Gastroesophageal sphincter (tissue), 4 donors: ENCODE measurements around the gene MRPL48. TPM values are rescaled to one million over a fixed set of nuclear protein-coding genes. Genes with fewer than 3 reads are reported as not detected.

Source experiments
- ATAC-seq: fragments of 150-250 bp; one replicate; pipeline ENCODE4 v1.9.1; 2016; ENCODE audit warnings: mild to moderate bottlenecking, moderate library complexity
- H3K27ac ChIP-seq, 4 donors: fragments of 200-600 bp; sonication (generic) in 3 of 4; 1 replicate in 3 of 4; 2 replicates in 1 of 4; pipeline ENCODE4 v1.5.1; 2016 to 2019
- H3K27me3 ChIP-seq: fragments of 200-600 bp; sonication (generic); one replicate; pipeline ENCODE4 v1.5.1; 2019
- H3K36me3 ChIP-seq, 2 donors: fragments of 200-600 bp; sonication (generic); one replicate each; pipeline ENCODE4 v1.5.1; 2019; ENCODE audit warnings: control low read depth in 1 of 2
- H3K4me1 ChIP-seq, 3 donors: fragments of 200-600 bp; sonication (generic); 1 replicate in 2 of 3; 2 replicates in 1 of 3; pipeline ENCODE4 v1.5.1; 2016 to 2019; ENCODE audit warnings: control low read depth in 2 of 3
- H3K4me3 ChIP-seq, 2 donors: fragments of 200-600 bp; sonication (generic); one replicate each; pipeline ENCODE4 v1.5.1; 2019; ENCODE audit warnings: mild to moderate bottlenecking in 1 of 2, moderate library complexity in 1 of 2
- H3K9me3 ChIP-seq, 3 donors: fragments of 200-600 bp; sonication (generic); one replicate each; pipeline ENCODE4 v1.5.1; 2017 to 2019; ENCODE audit warnings: control low read depth in 2 of 3
- EP300 ChIP-seq: sonication (generic); formaldehyde crosslinking; IDR thresholded peaks from one replicate; pipeline ENCODE4 v1.6.1; 2017; ENCODE audit warnings: antibody characterized with exemption, mild to moderate bottlenecking
- POLR2A ChIP-seq, 2 donors: fragments of 450-650 bp; IDR thresholded peaks; one replicate each; pipeline ENCODE4 v1.6.1; 2017; ENCODE audit warnings: antibody characterized with exemption in 2 of 2, mild to moderate bottlenecking in 2 of 2, moderate library complexity in 1 of 2
- POLR2AphosphoS5 ChIP-seq: sonication (generic); formaldehyde crosslinking; IDR thresholded peaks from one replicate; pipeline ENCODE4 v1.6.1; 2017; ENCODE audit warnings: antibody characterized with exemption
- WGBS, 2 donors: methylation state at CpG; one replicate each; pipeline ENCODE4 v1.1.5; 2018; ENCODE audit warnings: low coverage in 1 of 2; 5-methylcytosine and 5-hydroxymethylcytosine counted together
- total RNA-seq, 4 donors: library from RNA; depleted of rRNA; stranded (reverse); fragments of >200 nt; gene quantifications; one replicate each; pipeline ENCODE4 v1.1.0, GENCODE V29; 2016
- TF ChIP-seq, protein P1 (sequence below), 4 experiments: fragments of 200-600 bp in 2 of 4; fragments of 450-650 bp in 2 of 4; sonication (generic) in 1 of 4; IDR thresholded peaks; one replicate each; pipeline ENCODE4 v1.5.1; 2017 to 2019; ENCODE audit warnings: antibody characterized with exemption in 4 of 4, mild to moderate bottlenecking in 2 of 4, moderate library complexity in 2 of 4

MRPL48 gene
- total RNA-seq, 4 donors from 2014 or later, result 8.8 to 46.2 (median 22.2) TPM

DNA sequence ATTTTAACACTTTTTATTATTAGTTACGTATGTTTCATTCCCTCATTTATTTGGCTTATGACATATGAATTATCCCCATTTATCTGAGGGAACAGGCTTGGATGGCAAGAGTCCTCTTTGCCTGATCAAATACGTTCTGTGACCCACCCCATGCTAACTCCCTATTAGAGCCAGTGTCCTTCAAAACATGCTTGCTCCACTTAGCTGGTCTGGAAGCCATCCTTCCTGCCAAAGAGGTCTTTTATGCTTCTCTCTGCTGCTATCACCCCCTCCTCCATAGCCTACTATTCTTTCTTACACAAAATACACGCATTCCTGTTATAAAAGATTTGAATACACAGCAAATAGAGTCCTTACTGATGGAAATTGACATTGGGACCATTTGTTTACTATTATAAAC, 82.6 kb downstream of the MRPL48 start:
- Histone ChIP-seq H3K9me3 (no peaks in the 10 kb centered on the region), H3K36me3 (peaks cover 0 to 56% of the 10 kb centered on the region in 2 donors), H3K4me3 (no peak overlapping the region), H3K27me3 (no peaks in the 10 kb centered on the region), H3K4me1 (peaks cover 0 to 28% (median 4%) of the 10 kb centered on the region in 3 donors), H3K27ac (no peak overlapping the region)
- TF ChIP-seq, protein P1, sequence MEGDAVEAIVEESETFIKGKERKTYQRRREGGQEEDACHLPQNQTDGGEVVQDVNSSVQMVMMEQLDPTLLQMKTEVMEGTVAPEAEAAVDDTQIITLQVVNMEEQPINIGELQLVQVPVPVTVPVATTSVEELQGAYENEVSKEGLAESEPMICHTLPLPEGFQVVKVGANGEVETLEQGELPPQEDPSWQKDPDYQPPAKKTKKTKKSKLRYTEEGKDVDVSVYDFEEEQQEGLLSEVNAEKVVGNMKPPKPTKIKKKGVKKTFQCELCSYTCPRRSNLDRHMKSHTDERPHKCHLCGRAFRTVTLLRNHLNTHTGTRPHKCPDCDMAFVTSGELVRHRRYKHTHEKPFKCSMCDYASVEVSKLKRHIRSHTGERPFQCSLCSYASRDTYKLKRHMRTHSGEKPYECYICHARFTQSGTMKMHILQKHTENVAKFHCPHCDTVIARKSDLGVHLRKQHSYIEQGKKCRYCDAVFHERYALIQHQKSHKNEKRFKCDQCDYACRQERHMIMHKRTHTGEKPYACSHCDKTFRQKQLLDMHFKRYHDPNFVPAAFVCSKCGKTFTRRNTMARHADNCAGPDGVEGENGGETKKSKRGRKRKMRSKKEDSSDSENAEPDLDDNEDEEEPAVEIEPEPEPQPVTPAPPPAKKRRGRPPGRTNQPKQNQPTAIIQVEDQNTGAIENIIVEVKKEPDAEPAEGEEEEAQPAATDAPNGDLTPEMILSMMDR (IDR thresholded peaks at IDR 0.05), result no peak
- TF ChIP-seq POLR2A (IDR thresholded peaks at IDR 0.05) (no peak), POLR2AphosphoS5 (no peak), EP300 (no peak)
- no peak for ATAC-seq
- WGBS, 2 donors, result 67 to 71% methylated on average over 3 of the region's 3 CpGs

DNA sequence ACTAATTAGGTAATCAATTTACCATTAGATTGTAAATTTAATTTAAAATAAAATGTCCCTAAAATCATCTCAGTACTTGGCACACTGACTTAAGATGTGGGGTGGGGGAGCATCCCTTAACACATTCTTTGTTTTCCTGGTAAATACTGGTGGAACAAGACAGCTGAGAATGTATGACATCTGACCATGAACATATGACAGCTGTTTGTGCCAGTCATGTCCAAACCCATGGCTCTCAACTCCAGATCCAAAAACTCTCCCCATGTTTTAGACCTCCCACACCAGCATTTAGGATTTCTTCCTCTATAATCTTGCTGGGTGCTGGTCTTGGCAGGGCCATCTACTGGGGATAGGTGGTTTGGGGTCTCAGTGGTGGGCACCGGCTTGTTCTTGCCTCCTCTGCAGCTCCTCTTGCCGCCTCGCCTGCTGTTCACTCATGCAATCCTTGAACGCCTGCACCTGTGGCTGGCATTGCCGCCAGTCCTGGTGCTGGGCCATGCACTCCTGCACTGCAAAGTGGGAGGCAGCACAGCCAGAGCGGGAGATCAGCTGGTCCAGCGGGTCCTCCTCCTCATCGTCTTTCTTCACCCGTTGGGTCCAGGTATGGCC, 85.2 kb downstream of the MRPL48 start:
- WGBS, 2 donors, result 91% methylated on average over 6 of the region's 9 CpGs; no CpG with 5 or more reads in 1 of the 2 donors
- Histone ChIP-seq H3K9me3 (no peaks in the 10 kb centered on the region), H3K36me3 (peaks cover 0 to 55% of the 10 kb centered on the region in 2 donors)

DNA sequence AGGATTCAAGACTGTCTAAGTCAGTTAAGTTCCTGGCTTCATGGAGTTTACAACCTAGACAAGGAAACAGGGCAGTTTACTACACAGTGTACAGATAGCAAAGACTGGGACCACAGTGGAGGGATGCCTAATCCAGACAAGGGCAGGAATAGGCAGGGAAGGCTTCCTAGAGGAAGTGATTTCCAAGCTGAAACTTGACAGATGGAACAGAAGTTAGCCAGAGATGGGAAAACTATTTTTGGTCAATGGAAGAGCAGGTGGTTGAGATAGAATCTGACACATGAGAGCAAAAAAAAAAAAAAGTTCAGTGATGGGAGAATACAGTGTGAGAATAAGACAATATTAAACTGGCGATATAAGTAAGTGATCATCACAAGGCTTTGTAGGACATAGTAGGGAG, 87.7 kb downstream of the MRPL48 start:
- TF ChIP-seq POLR2A (IDR thresholded peaks at IDR 0.05), result no peak
- TF ChIP-seq POLR2AphosphoS5, result no peak
- no peak for TF ChIP-seq EP300
- TF ChIP-seq, protein P1 (IDR thresholded peaks at IDR 0.05), result no peak
- Histone ChIP-seq H3K4me1 (peaks cover 0 to 43% (median 17%) of the 10 kb centered on the region in 3 donors), H3K9me3 (no peaks in the 10 kb centered on the region), H3K27ac (peak overlapping the region in 3 of 4 donors; percentile 38 to 87 (median 86)), H3K27me3 (no peaks in the 10 kb centered on the region), H3K36me3 (peaks cover 0 to 45% of the 10 kb centered on the region in 2 donors), H3K4me3 (peak overlapping the region in 1 of 2 donors; percentile 69)
- no peak for ATAC-seq
- WGBS, 2 donors, result 90 to 100% methylated on average over 1 of the region's 1 CpG

More for the DNA sequence above, 85.2 kb downstream of the MRPL48 start:
- H3K4me3 ChIP-seq, result no peak overlapping the region
- TF ChIP-seq POLR2AphosphoS5, result no peak
- TF ChIP-seq POLR2A (IDR thresholded peaks at IDR 0.05), result no peak
- TF ChIP-seq, protein P1 (IDR thresholded peaks at IDR 0.05), result no peak
- H3K27me3 ChIP-seq, result no peaks in the 10 kb centered on the region
- no peak for ATAC-seq
- peaks cover 0 to 35% (median 17%) of the 10 kb centered on the region in 3 donors for H3K4me1 ChIP-seq
- H3K27ac ChIP-seq, result no peak overlapping the region

DNA sequence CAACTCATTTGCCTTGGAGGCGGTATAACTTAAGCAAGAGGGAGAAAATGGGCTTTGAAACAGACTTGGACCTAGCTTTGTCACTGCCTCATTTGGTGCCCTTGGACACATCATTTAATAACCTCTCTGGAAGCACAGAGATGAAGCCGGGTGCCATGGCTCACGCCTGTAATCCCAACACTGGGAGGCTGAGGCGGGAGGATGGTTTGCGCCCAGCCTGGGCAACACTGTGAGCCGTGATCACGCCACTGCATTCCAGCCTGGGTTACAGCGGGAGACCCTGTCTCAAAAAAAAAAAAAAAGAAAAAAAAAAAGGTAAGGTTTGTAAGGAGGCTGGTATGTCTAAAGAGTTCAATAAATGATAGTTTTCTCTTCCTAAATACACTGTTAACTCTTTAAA, 88.2 kb downstream of the MRPL48 start:
- TF ChIP-seq EP300, result no peak
- TF ChIP-seq POLR2A (IDR thresholded peaks at IDR 0.05), result no peak
- TF ChIP-seq, protein P1 (IDR thresholded peaks at IDR 0.05), result no peak
- no peak for TF ChIP-seq POLR2AphosphoS5
- Histone ChIP-seq H3K9me3 (no peaks in the 10 kb centered on the region), H3K4me3 (peak overlapping the region; percentile 54 to 69), H3K4me1 (peaks cover 0 to 43% (median 17%) of the 10 kb centered on the region in 3 donors), H3K27ac (peak overlapping the region; percentile 51 to 87 (median 86)), H3K36me3 (peaks cover 0 to 40% of the 10 kb centered on the region in 2 donors), H3K27me3 (no peaks in the 10 kb centered on the region)
- ATAC-seq, result no peak
- 31 to 55% methylated on average over 1 to 7 of the region's 8 CpGs for WGBS, 2 donors
